Gastroesophageal sphincter (tissue), 4 donors: ENCODE measurements around the gene SERTAD2. TPM values are rescaled to one million over a fixed set of nuclear protein-coding genes. Genes with fewer than 3 reads are reported as not detected.

Experiments used
- ATAC-seq: fragments of 150-250 bp; one replicate; pipeline ENCODE4 v1.9.1; 2016; ENCODE audit warnings: mild to moderate bottlenecking, moderate library complexity
- H3K27ac ChIP-seq, 4 donors: fragments of 200-600 bp; sonication (generic) in 3 of 4; 1 replicate in 3 of 4; 2 replicates in 1 of 4; pipeline ENCODE4 v1.5.1; 2016 to 2019
- H3K27me3 ChIP-seq: fragments of 200-600 bp; sonication (generic); one replicate; pipeline ENCODE4 v1.5.1; 2019
- H3K36me3 ChIP-seq, 2 donors: fragments of 200-600 bp; sonication (generic); one replicate each; pipeline ENCODE4 v1.5.1; 2019; ENCODE audit warnings: control low read depth in 1 of 2
- H3K4me1 ChIP-seq, 3 donors: fragments of 200-600 bp; sonication (generic); 1 replicate in 2 of 3; 2 replicates in 1 of 3; pipeline ENCODE4 v1.5.1; 2016 to 2019; ENCODE audit warnings: control low read depth in 2 of 3
- H3K4me3 ChIP-seq, 2 donors: fragments of 200-600 bp; sonication (generic); one replicate each; pipeline ENCODE4 v1.5.1; 2019; ENCODE audit warnings: mild to moderate bottlenecking in 1 of 2, moderate library complexity in 1 of 2
- H3K9me3 ChIP-seq, 3 donors: fragments of 200-600 bp; sonication (generic); one replicate each; pipeline ENCODE4 v1.5.1; 2017 to 2019; ENCODE audit warnings: control low read depth in 2 of 3
- EP300 ChIP-seq: sonication (generic); formaldehyde crosslinking; IDR thresholded peaks from one replicate; pipeline ENCODE4 v1.6.1; 2017; ENCODE audit warnings: antibody characterized with exemption, mild to moderate bottlenecking
- POLR2A ChIP-seq, 2 donors: fragments of 450-650 bp; IDR thresholded peaks; one replicate each; pipeline ENCODE4 v1.6.1; 2017; ENCODE audit warnings: antibody characterized with exemption in 2 of 2, mild to moderate bottlenecking in 2 of 2, moderate library complexity in 1 of 2
- POLR2AphosphoS5 ChIP-seq: sonication (generic); formaldehyde crosslinking; IDR thresholded peaks from one replicate; pipeline ENCODE4 v1.6.1; 2017; ENCODE audit warnings: antibody characterized with exemption
- WGBS, 2 donors: methylation state at CpG; one replicate each; pipeline ENCODE4 v1.1.5; 2018; ENCODE audit warnings: low coverage in 1 of 2; 5-methylcytosine and 5-hydroxymethylcytosine counted together
- total RNA-seq, 4 donors: library from RNA; depleted of rRNA; stranded (reverse); fragments of >200 nt; gene quantifications; one replicate each; pipeline ENCODE4 v1.1.0, GENCODE V29; 2016
- TF ChIP-seq, protein P1 (sequence below), 4 experiments: fragments of 200-600 bp in 2 of 4; fragments of 450-650 bp in 2 of 4; sonication (generic) in 1 of 4; IDR thresholded peaks; one replicate each; pipeline ENCODE4 v1.5.1; 2017 to 2019; ENCODE audit warnings: antibody characterized with exemption in 4 of 4, mild to moderate bottlenecking in 2 of 4, moderate library complexity in 2 of 4

Gene SERTAD2
- total RNA-seq, 4 donors from 2014 or later, result 13.9 to 18.5 (median 15.6) TPM

DNA sequence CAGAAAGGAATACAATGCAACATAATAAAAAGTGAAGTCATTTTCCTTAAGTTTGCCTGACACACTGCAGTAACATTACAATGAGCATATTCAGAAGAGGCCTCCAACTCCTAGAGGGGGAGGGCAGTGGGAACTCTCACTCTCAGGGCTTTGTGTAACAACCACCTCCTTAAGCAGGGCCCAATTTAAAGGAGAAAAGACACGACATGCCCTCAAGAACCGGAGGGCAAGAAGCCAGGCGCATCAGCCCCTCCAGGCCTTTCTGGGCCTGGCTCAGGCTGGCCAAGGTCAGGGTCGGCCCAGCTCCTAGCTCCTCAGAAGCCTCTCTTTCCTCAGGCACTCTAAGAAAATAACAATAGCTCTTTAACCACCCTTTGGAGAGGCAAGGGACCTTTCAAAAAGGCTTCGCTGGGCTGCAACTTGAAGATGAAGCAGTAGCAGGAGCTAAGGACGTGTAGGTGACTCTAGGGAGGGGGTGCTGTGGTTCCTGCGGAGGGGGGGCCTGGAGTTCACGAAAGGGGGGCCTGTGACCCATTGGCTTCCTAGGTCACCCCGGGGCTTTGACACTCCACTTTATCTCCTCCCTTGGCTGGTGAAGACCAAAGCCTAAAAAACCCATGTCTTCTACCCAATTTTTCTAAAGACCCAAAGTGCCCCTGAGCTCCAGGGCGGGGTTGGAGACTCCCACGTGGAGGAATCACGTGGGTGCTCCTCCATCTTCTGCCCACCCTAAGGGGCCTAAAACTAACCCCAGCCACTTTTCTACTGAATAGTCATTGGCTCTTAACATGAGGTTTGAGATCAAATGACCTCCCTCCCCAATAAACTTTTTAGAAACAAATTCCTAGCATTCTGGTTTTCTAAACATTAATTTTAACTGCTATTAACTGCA is 13.3 kb downstream of the SERTAD2 start:
- Histone ChIP-seq H3K4me3 (no peak overlapping the region), H3K36me3 (peaks cover 0 to 12% of the 10 kb centered on the region in 2 donors), H3K27ac (peak overlapping the region in 1 of 4 donors; percentile 40), H3K27me3 (no peaks in the 10 kb centered on the region), H3K9me3 (no peaks in the 10 kb centered on the region), H3K4me1 (peaks cover 0 to 85% (median 5%) of the 10 kb centered on the region in 3 donors)
- WGBS, 2 donors, result 58 to 75% methylated on average over 4 to 6 of the region's 12 CpGs
- ATAC-seq, result no peak
- no peak for TF ChIP-seq EP300
- TF ChIP-seq POLR2AphosphoS5, result no peak
- TF ChIP-seq POLR2A (IDR thresholded peaks at IDR 0.05), result no peak
- TF ChIP-seq, protein P1, sequence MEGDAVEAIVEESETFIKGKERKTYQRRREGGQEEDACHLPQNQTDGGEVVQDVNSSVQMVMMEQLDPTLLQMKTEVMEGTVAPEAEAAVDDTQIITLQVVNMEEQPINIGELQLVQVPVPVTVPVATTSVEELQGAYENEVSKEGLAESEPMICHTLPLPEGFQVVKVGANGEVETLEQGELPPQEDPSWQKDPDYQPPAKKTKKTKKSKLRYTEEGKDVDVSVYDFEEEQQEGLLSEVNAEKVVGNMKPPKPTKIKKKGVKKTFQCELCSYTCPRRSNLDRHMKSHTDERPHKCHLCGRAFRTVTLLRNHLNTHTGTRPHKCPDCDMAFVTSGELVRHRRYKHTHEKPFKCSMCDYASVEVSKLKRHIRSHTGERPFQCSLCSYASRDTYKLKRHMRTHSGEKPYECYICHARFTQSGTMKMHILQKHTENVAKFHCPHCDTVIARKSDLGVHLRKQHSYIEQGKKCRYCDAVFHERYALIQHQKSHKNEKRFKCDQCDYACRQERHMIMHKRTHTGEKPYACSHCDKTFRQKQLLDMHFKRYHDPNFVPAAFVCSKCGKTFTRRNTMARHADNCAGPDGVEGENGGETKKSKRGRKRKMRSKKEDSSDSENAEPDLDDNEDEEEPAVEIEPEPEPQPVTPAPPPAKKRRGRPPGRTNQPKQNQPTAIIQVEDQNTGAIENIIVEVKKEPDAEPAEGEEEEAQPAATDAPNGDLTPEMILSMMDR (IDR thresholded peaks at IDR 0.05), result no peak

DNA sequence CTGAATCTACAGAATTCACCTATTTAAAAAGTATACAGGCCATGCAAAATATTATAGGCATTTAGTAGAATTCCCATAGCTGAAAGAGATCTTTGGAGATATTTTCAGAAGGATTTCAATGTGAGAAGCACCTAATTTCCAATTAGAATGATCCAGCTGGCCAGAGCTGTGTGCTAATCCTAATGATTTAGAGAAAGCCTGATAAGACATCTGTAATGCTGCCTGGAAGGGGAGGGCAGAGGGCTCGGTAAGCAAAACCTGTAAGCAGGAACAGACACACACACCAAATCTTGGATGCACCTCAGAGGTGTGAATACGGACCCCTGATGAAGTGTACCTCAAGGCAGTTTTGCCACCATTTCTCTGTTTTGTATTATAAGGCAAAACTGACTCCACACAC is 14.0 kb downstream of the SERTAD2 start:
- no peak for ATAC-seq

DNA sequence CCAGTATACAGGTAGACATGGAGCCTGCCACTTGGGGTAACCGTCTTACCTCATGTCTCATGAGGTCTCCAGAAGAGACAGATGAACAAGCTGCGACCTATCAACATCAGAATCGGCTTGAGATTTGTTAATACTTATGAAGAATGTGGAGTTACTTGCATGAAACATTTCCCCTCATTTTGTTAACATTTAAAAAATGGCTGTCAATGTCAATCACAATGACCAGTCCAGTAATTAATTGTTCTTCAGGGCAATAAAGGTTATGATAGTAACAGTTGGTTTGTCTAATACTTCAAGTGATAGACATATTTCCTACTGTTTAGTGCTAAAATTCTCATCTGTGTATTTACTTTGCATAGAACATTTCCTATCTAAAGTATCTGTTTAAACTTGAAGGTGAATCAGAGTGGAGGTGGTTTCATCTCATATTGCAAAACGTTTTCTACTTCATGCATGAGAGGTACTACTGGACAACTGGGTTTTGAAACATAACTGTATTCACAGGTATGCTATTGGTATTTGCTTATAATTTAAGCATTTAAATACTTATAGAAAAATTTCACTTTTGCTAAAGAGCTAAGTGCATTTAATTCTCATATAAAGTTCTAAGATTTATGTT is 15.1 kb downstream of the SERTAD2 start:
- TF ChIP-seq POLR2AphosphoS5 (no peak), EP300 (no peak)
- TF ChIP-seq, protein P1 (IDR thresholded peaks at IDR 0.05), result no peak
- 28 to 85% methylated on average over 2 to 4 of the region's 4 CpGs for WGBS, 2 donors
- ATAC-seq, result no peak
- H3K27ac ChIP-seq, result no peak overlapping the region
- H3K4me1 ChIP-seq, result peaks cover 0 to 88% (median 0%) of the 10 kb centered on the region in 3 donors
- H3K4me3 ChIP-seq, result no peak overlapping the region
- H3K36me3 ChIP-seq, result peaks cover 0 to 30% of the 10 kb centered on the region in 2 donors
- no peaks in the 10 kb centered on the region for H3K27me3 ChIP-seq
- no peaks in the 10 kb centered on the region for H3K9me3 ChIP-seq

More for the DNA sequence above, 14.0 kb downstream of the SERTAD2 start:
- H3K4me3 ChIP-seq, result no peak overlapping the region
- peaks cover 0 to 87% (median 4%) of the 10 kb centered on the region in 3 donors for H3K4me1 ChIP-seq
- peak overlapping the region in 1 of 4 donors; percentile 40 for H3K27ac ChIP-seq
- WGBS, 2 donors, result 39 to 52% methylated on average over 2 of the region's 2 CpGs
- no peaks in the 10 kb centered on the region for H3K27me3 ChIP-seq
- no peaks in the 10 kb centered on the region for H3K9me3 ChIP-seq
- TF ChIP-seq POLR2A (IDR thresholded peaks at IDR 0.05) (no peak), POLR2AphosphoS5 (no peak), EP300 (no peak)
- TF ChIP-seq, protein P1 (IDR thresholded peaks at IDR 0.05), result no peak
- peaks cover 0 to 20% of the 10 kb centered on the region in 2 donors for H3K36me3 ChIP-seq

DNA sequence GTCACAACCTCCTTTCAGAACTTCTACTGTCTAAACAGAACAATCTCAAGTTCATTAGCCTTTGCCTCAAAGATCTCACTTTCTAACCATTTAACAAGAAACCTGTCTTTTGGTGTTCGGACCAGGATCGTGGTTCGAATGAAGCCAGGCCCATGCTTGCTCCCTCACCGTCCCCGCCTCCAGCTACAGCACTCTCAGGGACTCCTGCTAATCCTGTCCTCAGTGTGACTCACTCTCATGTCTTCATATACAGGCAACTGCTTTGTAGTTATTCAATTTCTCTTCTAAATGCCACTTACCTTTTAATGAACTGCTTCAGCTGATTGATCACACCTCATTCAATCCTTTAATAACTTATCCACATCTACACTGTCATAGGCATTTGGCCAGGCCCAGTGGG is 15.8 kb downstream of the SERTAD2 start:
- no peak overlapping the region for H3K27ac ChIP-seq

More for the DNA sequence above, 15.8 kb downstream of the SERTAD2 start:
- H3K4me3 ChIP-seq, result no peak overlapping the region
- 91% methylated on average over 5 of the region's 5 CpGs; no CpG with 5 or more reads in 1 of the 2 donors for WGBS, 2 donors
- H3K27me3 ChIP-seq, result no peaks in the 10 kb centered on the region
- H3K9me3 ChIP-seq, result no peaks in the 10 kb centered on the region
- no peak for ATAC-seq
- H3K4me1 ChIP-seq, result peaks cover 0 to 88% (median 0%) of the 10 kb centered on the region in 3 donors
- H3K36me3 ChIP-seq, result peaks cover 0 to 34% of the 10 kb centered on the region in 2 donors
- TF ChIP-seq, protein P1 (IDR thresholded peaks at IDR 0.05), result no peak
